NCI-H2171 treated with DMSO at 0.1 percent for 48 hours (cell line): ENCODE data around the gene CYP1A2.
"Not testable (repeated sequence)": the region's sequence is repeated elsewhere in the genome, so short reads cannot be mapped to it uniquely, and the experiment has no call there.

ENCODE experiments used
- DNase-seq: peaks from one replicate; lab custom pipeline; 2025; lab: John Stamatoyannopoulos, UW

The CYP1A2 gene

GRCh38 chr15:74748322-74748946 is at the start of gene CYP1A2:
Gene CYP1A2, plus strand, starts transcription at chr15:74748845. Its CDS starts 894 bp downstream, at chr15:74749739.
- DNase-seq: no peak

GRCh38 chr15:74709011-74709410 is 39.6 kb upstream of the CYP1A2 start:
- no peak for DNase-seq

GRCh38 chr15:74709892-74710291 is 38.8 kb upstream of the CYP1A2 start:
- DNase-seq: no peak

- no peak for DNase-seq
These were observed 38.1 kb upstream of the CYP1A2 start for GRCh38 chr15:74710319-74711094.

- DNase-seq: no peak
These were observed 36.3 kb upstream of the CYP1A2 start for GRCh38 chr15:74712311-74712710.

GRCh38 chr15:74716651-74717050 is 32.0 kb upstream of the CYP1A2 start:
- DNase-seq: no peak

GRCh38 chr15:74722591-74722990 is 26.1 kb upstream of the CYP1A2 start:
- no peak for DNase-seq

- DNase-seq: no peak
These were observed 25.5 kb upstream of the CYP1A2 start for GRCh38 chr15:74723187-74723586.

- peak; percentile 78 for DNase-seq
These were observed 24.8 kb upstream of the CYP1A2 start for GRCh38 chr15:74723754-74724334.

- DNase-seq: no peak
These were observed 23.9 kb upstream of the CYP1A2 start for GRCh38 chr15:74724570-74725224.

- DNase-seq: peak; percentile 2
These were observed 23.3 kb upstream of the CYP1A2 start, which contains the start of gene CYP1A1 for GRCh38 chr15:74725225-74725774. Gene CYP1A1, minus strand, starts transcription at chr15:74725528. Its CDS starts 2,431 bp downstream, at chr15:74723097.

GRCh38 chr15:74725845-74726773 is 22.5 kb upstream of the CYP1A2 start:
- no peak for DNase-seq

GRCh38 chr15:74726774-74727164 is 21.9 kb upstream of the CYP1A2 start:
- DNase-seq: no peak

- DNase-seq: peak; percentile 29
These were observed 20.9 kb upstream of the CYP1A2 start for GRCh38 chr15:74727727-74728126.

- DNase-seq: not testable (repeated sequence)
These were observed 19.9 kb upstream of the CYP1A2 start for GRCh38 chr15:74728699-74729098.

- not testable (repeated sequence) for DNase-seq
These were observed 19.3 kb upstream of the CYP1A2 start for GRCh38 chr15:74729372-74729771.

GRCh38 chr15:74730619-74731316 is 17.9 kb upstream of the CYP1A2 start:
- no peak for DNase-seq

- DNase-seq: no peak
These were observed 15.8 kb upstream of the CYP1A2 start for GRCh38 chr15:74732846-74733245.

GRCh38 chr15:74733269-74733668 is 15.4 kb upstream of the CYP1A2 start:
- DNase-seq: no peak

GRCh38 chr15:74735305-74735704 is 13.3 kb upstream of the CYP1A2 start:
- no peak for DNase-seq
